ENCODE results near the gene CLEC4C.
"Not testable (repeated sequence)": the region's sequence is repeated elsewhere in the genome, so short reads cannot be mapped to it uniquely, and the experiment has no call there.

Gene CLEC4C

GRCh38 chr12:7747246-7747645, at the start of gene CLEC4C:
Gene CLEC4C, minus strand, starts transcription at chr12:7747375. Its CDS starts 27 bp downstream, at chr12:7747348.
- no peak for DNase-seq

- no peak for DNase-seq
Observed at GRCh38 chr12:7793211-7793610, 46.0 kb upstream of the CLEC4C start.

- DNase-seq, result not testable (repeated sequence)
Observed at GRCh38 chr12:7788884-7789528, 41.8 kb upstream of the CLEC4C start, which contains the start of gene NANOG. Gene NANOG, plus strand, starts transcription at chr12:7789402. Its CDS starts 213 bp downstream, at chr12:7789615.

- DNase-seq, result no peak
Observed at GRCh38 chr12:7788294-7788660, 41.1 kb upstream of the CLEC4C start.

- DNase-seq, result no peak
Observed at GRCh38 chr12:7787574-7788293, 40.6 kb upstream of the CLEC4C start.

- no peak for DNase-seq
Observed at GRCh38 chr12:7784701-7785100, 37.5 kb upstream of the CLEC4C start.

- DNase-seq, result not testable (repeated sequence)
Observed at GRCh38 chr12:7783433-7783832, 36.3 kb upstream of the CLEC4C start.

GRCh38 chr12:7782055-7782454, 34.9 kb upstream of the CLEC4C start:
- no peak for DNase-seq

- DNase-seq, result no peak
Observed at GRCh38 chr12:7781274-7781673, 34.1 kb upstream of the CLEC4C start.

- DNase-seq, result no peak
Observed at GRCh38 chr12:7769999-7770398, 22.8 kb upstream of the CLEC4C start.

GRCh38 chr12:7758766-7759140, 11.6 kb upstream of the CLEC4C start:
- DNase-seq, result no peak

- no peak for DNase-seq
Observed at GRCh38 chr12:7756993-7757392, 9.8 kb upstream of the CLEC4C start.

GRCh38 chr12:7755668-7756067, 8.5 kb upstream of the CLEC4C start:
- not testable (repeated sequence) for DNase-seq

- DNase-seq, result not testable (repeated sequence)
Observed at GRCh38 chr12:7751941-7752922, 5.1 kb upstream of the CLEC4C start.

GRCh38 chr12:7751394-7751793, 4.2 kb upstream of the CLEC4C start:
- no peak for DNase-seq

- DNase-seq, result no peak
Observed at GRCh38 chr12:7750350-7750749, 3.2 kb upstream of the CLEC4C start.

- no peak for DNase-seq
Observed at GRCh38 chr12:7749442-7749841, 2.3 kb upstream of the CLEC4C start.

- DNase-seq, result no peak
Observed at GRCh38 chr12:7748852-7749251, 1.7 kb upstream of the CLEC4C start.

- DNase-seq, result no peak
Observed at GRCh38 chr12:7732993-7733392, 14.2 kb downstream of the CLEC4C start.

- DNase-seq, result no peak
Observed at GRCh38 chr12:7731486-7731885, 15.7 kb downstream of the CLEC4C start.

- DNase-seq, result not testable (repeated sequence)
Observed at GRCh38 chr12:7730984-7731383, 16.2 kb downstream of the CLEC4C start.

GRCh38 chr12:7729746-7730145, 17.4 kb downstream of the CLEC4C start:
- DNase-seq, result no peak

Measured in amygdala (tissue), 56 donors.